Karpas-422 (cell line): ENCODE measurements around the gene SNRPA. TPM values are rescaled to one million over a fixed set of nuclear protein-coding genes. Genes with fewer than 3 reads are reported as not detected.
"Not testable (repeated sequence)": the region's sequence is repeated elsewhere in the genome, so short reads cannot be mapped to it uniquely, and the experiment has no call there.

Experiments used
- DNase-seq: peaks from one replicate; pipeline ENCODE4 v3.0.0-alpha.2; 2015
- H2AFZ ChIP-seq: fragments of 200-600 bp; sonication (generic); 2 replicates; pipeline ENCODE4 v1.6.1; 2014; ENCODE audit warnings: antibody characterized with exemption, low read length, mixed read lengths
- H3K27ac ChIP-seq: fragments of 200-600 bp; sonication (generic); 2 replicates; pipeline ENCODE4 v1.5.1; 2014; ENCODE audit warnings: mild to moderate bottlenecking, low read length, moderate library complexity
- H3K27me3 ChIP-seq: fragments of 200-600 bp; sonication (generic); 2 replicates; pipeline ENCODE4 v1.6.1; 2014; ENCODE audit warnings: low read length, mixed read lengths
- H3K36me3 ChIP-seq: fragments of 200-600 bp; sonication (generic); 2 replicates; pipeline ENCODE4 v1.6.1; 2014; ENCODE audit warnings: low read length, mixed read lengths; ENCODE audit not compliant: insufficient read depth
- H3K4me1 ChIP-seq: fragments of 200-600 bp; sonication (generic); 2 replicates; pipeline ENCODE4 v1.6.1; 2014; ENCODE audit warnings: mild to moderate bottlenecking, low read length, mixed read lengths
- H3K4me2 ChIP-seq: fragments of 200-600 bp; sonication (generic); 2 replicates; pipeline ENCODE4 v1.6.1; 2014; ENCODE audit warnings: low read length, low read depth, mild to moderate bottlenecking; ENCODE audit not compliant: poor library complexity, severe bottlenecking
- H3K4me3 ChIP-seq: fragments of 200-600 bp; sonication (generic); 2 replicates; pipeline ENCODE4 v1.5.1; 2014; ENCODE audit warnings: mild to moderate bottlenecking, antibody characterized with exemption, low read length, mixed read lengths
- H3K79me2 ChIP-seq: fragments of 200-600 bp; sonication (generic); 2 replicates; pipeline ENCODE4 v1.6.1; 2014; ENCODE audit warnings: mild to moderate bottlenecking, low read length, mixed read lengths
- H3K9ac ChIP-seq: fragments of 200-600 bp; sonication (generic); 2 replicates; pipeline ENCODE4 v1.6.0; 2014; ENCODE audit warnings: low read length
- H3K9me2 ChIP-seq: fragments of 200-600 bp; sonication (generic), shearing (Covaris generic); replicated peaks from 2 replicates; pipeline ENCODE4 v1.6.0; 2014; ENCODE audit warnings: mild to moderate bottlenecking, low read length, moderate library complexity; ENCODE audit not compliant: insufficient read depth
- H3K9me3 ChIP-seq: fragments of 300-700, 200-600 bp; sonication (generic); 2 replicates; pipeline ENCODE4 v1.6.1; 2014; ENCODE audit warnings: low read length, mixed read lengths
- H4K20me1 ChIP-seq: fragments of 200-600 bp; sonication (generic); 2 replicates; pipeline ENCODE4 v1.6.1; 2014; ENCODE audit warnings: mild to moderate bottlenecking, antibody characterized with exemption, low read length, low read depth; ENCODE audit not compliant: insufficient read depth
- total RNA-seq: library from RNA; depleted of rRNA; stranded (reverse); fragments of >200 nt; shearing (Covaris generic); gene quantifications from 2 replicates; pipeline ENCODE4 v1.2.3, GENCODE V29; 2014; ENCODE audit warnings: low replicate concordance

SNRPA gene
- total RNA-seq, 1 experiment from 2014 or later = 136 TPM

DNA sequence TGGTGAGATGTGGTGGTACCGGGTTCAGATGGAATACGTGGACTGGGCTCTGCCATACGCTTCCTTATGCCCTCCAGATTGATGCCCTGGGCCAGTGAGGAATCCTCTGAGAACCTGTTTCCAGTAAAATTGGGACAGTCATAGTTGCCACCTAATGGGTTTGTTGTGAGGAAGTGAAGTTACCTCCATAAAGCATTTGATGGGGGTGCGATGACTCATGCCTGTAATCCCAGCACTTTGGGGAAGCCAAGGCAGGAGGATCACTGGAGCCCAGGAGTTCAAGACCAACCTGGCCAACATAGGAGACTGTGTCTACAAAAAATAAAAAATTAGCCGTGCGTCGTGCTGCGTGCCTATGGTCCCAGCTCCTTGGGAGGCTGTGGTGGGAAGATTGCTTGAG lies 4.8 kb downstream of the SNRPA start:
- H3K9ac ChIP-seq = no peak overlapping the region
- no peaks in the 10 kb centered on the region for H3K9me2 ChIP-seq
- H4K20me1 ChIP-seq = peaks cover 43% of the 10 kb centered on the region
- H3K4me3 ChIP-seq = no peak overlapping the region
- H3K36me3 ChIP-seq = peaks cover 48% of the 10 kb centered on the region
- peaks cover 32% of the 10 kb centered on the region for H3K4me1 ChIP-seq
- no peaks in the 10 kb centered on the region for H3K27me3 ChIP-seq
- DNase-seq = no peak
- H3K27ac ChIP-seq = no peak overlapping the region
- H3K9me3 ChIP-seq = no peaks in the 10 kb centered on the region
- no peak overlapping the region for H2AFZ ChIP-seq
- H3K4me2 ChIP-seq = no peak overlapping the region
- peaks cover 74% of the 10 kb centered on the region for H3K79me2 ChIP-seq

DNA sequence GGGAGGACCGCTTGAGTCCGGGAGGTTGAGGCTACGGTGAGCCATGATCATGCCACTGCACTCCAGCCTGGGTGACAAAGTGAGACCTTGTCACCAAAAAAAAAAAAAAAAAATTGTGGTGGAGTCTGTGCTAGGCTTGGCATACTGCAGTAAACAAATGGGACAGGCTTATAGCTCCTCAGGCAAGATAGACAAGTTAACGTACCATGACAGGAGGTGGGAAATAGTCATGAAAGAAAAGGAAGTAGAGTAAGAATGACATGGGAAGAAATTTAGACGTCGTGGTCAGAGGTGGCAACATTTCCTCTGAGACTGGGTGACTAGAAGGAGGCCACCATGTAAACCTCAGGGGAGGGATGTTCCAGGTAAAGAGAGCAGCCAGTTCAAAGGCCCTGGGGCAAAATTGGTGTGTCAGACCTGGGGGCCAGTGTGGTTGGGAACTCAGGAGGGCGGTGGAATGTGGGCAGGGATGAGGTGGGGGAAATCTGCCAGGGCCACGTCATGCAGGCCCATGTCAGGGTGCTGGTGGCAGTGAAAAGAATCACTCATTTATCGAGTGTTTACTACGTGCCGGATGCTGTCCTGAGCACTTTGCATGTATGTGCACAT lies 5.6 kb downstream of the SNRPA start:
- Histone ChIP-seq H3K4me1 (peaks cover 32% of the 10 kb centered on the region), H3K4me2 (no peak overlapping the region), H3K9me2 (no peaks in the 10 kb centered on the region), H3K4me3 (no peak overlapping the region), H4K20me1 (peaks cover 46% of the 10 kb centered on the region), H3K27me3 (no peaks in the 10 kb centered on the region), H3K36me3 (peaks cover 55% of the 10 kb centered on the region), H2AFZ (no peak overlapping the region), H3K9ac (no peak overlapping the region), H3K9me3 (no peaks in the 10 kb centered on the region), H3K79me2 (peaks cover 68% of the 10 kb centered on the region), H3K27ac (no peak overlapping the region)
- no peak for DNase-seq

DNA sequence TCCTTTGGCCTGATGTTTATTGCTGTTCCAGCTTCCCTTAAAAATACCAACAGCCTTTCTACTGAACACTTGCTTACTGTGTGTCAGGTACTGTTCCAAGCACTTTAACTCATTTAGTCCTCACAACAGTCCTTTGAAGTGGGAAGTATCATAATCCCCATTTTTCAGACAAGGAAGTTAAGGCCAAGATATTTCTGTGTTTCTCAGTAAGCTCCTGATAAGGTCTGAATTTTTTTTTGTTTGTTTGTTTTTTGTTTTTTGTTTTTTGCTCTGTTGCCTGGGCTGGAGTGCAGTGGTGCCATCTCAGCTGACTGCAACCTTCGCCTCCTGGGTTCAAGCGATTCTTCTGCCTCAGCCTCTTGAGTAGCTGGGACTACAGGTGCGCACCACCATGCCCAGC lies 7.5 kb downstream of the SNRPA start:
- H2AFZ ChIP-seq = no peak overlapping the region
- H3K4me2 ChIP-seq = no peak overlapping the region
- H3K27ac ChIP-seq = no peak overlapping the region
- no peaks in the 10 kb centered on the region for H3K9me2 ChIP-seq
- no peaks in the 10 kb centered on the region for H3K9me3 ChIP-seq
- H3K4me1 ChIP-seq = peaks cover 22% of the 10 kb centered on the region
- peaks cover 55% of the 10 kb centered on the region for H4K20me1 ChIP-seq
- H3K4me3 ChIP-seq = no peak overlapping the region
- H3K36me3 ChIP-seq = peaks cover 73% of the 10 kb centered on the region
- no peaks in the 10 kb centered on the region for H3K27me3 ChIP-seq
- H3K79me2 ChIP-seq = peaks cover 50% of the 10 kb centered on the region
- no peak for DNase-seq
- no peak overlapping the region for H3K9ac ChIP-seq

DNA sequence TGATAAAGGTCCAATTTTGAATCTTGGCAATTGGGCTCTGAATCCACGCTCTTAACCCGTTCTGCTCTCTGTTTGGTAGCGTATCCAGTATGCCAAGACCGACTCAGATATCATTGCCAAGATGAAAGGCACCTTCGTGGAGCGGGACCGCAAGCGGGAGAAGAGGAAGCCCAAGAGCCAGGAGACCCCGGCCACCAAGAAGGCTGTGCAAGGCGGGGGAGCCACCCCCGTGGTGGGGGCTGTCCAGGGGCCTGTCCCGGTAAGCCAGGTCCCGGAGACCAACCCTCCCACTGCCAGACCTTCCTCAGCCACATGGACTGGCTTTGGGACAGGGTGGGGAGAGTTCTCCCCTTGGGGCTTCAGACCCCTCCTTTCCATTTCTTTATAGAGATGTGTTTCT lies 8.3 kb downstream of the SNRPA start:
- peaks cover 17% of the 10 kb centered on the region for H3K4me1 ChIP-seq
- no peak overlapping the region for H3K9ac ChIP-seq

DNA sequence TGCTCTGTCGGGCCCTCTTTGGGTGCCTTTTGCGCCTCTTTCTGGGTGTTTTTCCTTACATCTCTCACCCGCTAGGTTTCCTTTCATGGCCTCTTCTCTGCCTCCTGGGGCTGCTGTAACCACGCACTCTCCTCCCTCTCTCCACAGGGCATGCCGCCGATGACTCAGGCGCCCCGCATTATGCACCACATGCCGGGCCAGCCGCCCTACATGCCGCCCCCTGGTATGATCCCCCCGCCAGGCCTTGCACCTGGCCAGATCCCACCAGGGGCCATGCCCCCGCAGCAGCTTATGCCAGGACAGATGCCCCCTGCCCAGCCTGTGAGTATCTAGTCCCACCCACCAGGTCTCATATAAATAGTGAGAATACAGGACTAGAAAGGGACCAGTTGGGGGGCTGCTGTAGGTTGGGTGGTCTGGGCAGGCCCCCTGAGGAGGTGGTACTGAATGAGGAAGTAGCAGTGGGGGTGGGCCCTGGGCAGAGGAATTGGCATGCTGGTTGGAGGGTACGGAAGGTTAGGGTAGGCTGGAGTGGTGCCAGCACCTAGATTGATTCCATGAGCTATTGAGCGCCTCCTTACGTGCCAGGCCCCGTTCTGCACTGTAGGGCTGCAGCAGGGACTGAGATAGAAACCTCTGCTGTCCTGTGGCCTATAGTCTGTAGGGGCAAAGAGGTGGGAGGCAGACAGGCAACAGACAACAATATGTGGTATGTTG lies 11.9 kb downstream of the SNRPA start:
- Histone ChIP-seq H3K9ac (no peak overlapping the region), H3K27ac (no peak overlapping the region), H3K4me2 (no peak overlapping the region), H2AFZ (no peak overlapping the region), H3K4me1 (no peaks in the 10 kb centered on the region), H3K36me3 (peaks cover 73% of the 10 kb centered on the region), H3K9me3 (no peaks in the 10 kb centered on the region), H4K20me1 (peaks cover 23% of the 10 kb centered on the region), H3K4me3 (no peak overlapping the region), H3K9me2 (no peaks in the 10 kb centered on the region), H3K79me2 (peaks cover 9% of the 10 kb centered on the region; the same call in 1 of the 2 replicates), H3K27me3 (no peaks in the 10 kb centered on the region)
- DNase-seq = no peak

More for the DNA sequence above, 8.3 kb downstream of the SNRPA start:
- no peak for DNase-seq
- H3K9me3 ChIP-seq = no peaks in the 10 kb centered on the region
- no peaks in the 10 kb centered on the region for H3K9me2 ChIP-seq
- no peak overlapping the region for H3K27ac ChIP-seq
- H3K4me3 ChIP-seq = no peak overlapping the region
- peaks cover 53% of the 10 kb centered on the region for H4K20me1 ChIP-seq
- no peak overlapping the region for H2AFZ ChIP-seq
- peaks cover 42% of the 10 kb centered on the region for H3K79me2 ChIP-seq
- H3K4me2 ChIP-seq = no peak overlapping the region
- no peaks in the 10 kb centered on the region for H3K27me3 ChIP-seq
- peaks cover 78% of the 10 kb centered on the region for H3K36me3 ChIP-seq

DNA sequence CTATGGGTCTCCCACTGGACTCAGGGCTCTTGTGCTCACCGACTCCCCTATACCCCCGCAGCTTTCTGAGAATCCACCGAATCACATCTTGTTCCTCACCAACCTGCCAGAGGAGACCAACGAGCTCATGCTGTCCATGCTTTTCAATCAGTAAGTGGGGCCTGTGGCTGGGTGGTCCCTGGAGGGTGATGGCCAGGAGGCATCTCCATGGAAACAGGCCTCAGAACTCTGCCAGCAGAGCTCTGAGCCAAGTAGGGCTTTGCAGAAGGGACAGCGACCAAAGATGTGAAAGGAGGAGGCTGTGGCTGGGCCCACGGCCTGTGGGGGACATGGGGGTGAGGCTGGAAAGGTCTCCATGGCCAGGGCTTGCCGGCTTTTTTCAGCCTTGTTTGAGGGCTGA lies 12.5 kb downstream of the SNRPA start:
- Histone ChIP-seq H3K9ac (no peak overlapping the region), H3K9me3 (no peaks in the 10 kb centered on the region), H2AFZ (no peak overlapping the region), H3K27ac (no peak overlapping the region), H3K4me3 (no peak overlapping the region), H3K36me3 (peaks cover 69% of the 10 kb centered on the region), H3K4me1 (no peaks in the 10 kb centered on the region), H4K20me1 (peaks cover 23% of the 10 kb centered on the region), H3K9me2 (no peaks in the 10 kb centered on the region), H3K27me3 (no peaks in the 10 kb centered on the region), H3K79me2 (peaks cover 6% of the 10 kb centered on the region; the same call in 1 of the 2 replicates), H3K4me2 (no peak overlapping the region)
- no peak for DNase-seq

DNA sequence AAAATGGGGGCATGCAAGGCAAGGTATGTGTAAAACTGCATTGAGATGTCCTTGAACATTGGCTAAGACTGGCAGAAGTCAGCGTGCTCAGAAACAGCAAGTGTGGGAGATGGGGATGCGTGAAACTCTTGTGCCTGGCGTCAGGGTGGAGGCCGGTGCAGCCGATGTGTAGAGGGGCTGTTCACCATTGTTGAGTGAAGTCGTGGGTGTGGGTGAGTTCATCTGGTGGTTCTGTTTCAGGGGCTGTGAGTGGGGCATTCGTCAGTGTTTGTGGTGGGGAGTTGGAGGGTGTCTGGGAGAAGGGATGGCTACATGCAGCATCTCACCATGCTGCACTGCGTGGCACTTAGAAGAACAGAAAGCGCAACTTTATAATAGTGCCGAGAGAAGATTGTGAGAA lies 13.0 kb downstream of the SNRPA start:
- Histone ChIP-seq H2AFZ (no peak overlapping the region), H3K27me3 (no peaks in the 10 kb centered on the region), H3K27ac (no peak overlapping the region), H3K36me3 (peaks cover 67% of the 10 kb centered on the region), H3K9me2 (no peaks in the 10 kb centered on the region), H3K4me2 (no peak overlapping the region), H4K20me1 (peaks cover 23% of the 10 kb centered on the region), H3K9ac (no peak overlapping the region), H3K9me3 (no peaks in the 10 kb centered on the region), H3K4me1 (no peaks in the 10 kb centered on the region), H3K79me2 (peaks cover 6% of the 10 kb centered on the region; the same call in 1 of the 2 replicates), H3K4me3 (no peak overlapping the region)
- DNase-seq = no peak

DNA sequence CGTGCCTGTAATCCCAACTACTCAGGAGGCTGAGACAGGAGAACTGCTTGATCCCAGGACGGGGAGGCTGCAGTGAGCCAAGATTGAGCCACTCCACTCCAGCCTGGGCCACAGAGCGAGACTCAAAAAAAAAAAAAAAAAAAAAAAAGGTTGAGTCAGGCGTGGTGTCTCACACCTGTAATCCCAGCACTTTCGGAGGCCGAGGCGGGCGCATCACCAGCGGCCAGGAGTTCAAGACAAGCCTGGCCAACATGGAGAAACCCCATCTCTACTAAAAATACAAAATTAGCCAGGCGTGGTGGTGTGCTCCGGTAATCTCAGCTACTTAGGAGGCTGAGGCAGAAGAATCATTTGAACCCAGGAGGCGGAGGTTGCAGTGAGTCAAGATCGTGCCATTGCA lies 15.4 kb downstream of the SNRPA start:
- not testable (repeated sequence) for H3K4me1 ChIP-seq, H4K20me1 ChIP-seq

More for the DNA sequence above, 15.4 kb downstream of the SNRPA start:
- not testable (repeated sequence) for H3K4me3 ChIP-seq, H2AFZ ChIP-seq, H3K4me2 ChIP-seq, DNase-seq, H3K9me3 ChIP-seq, H3K9ac ChIP-seq, H3K27me3 ChIP-seq, H3K9me2 ChIP-seq, H3K27ac ChIP-seq, H3K79me2 ChIP-seq
- peaks cover 44% of the 10 kb centered on the region for H3K36me3 ChIP-seq
